ENCODE results near the gene MCTP2.

MCTP2 gene

GRCh38 chr15:94237903-94238302, 6.5 kb downstream of the MCTP2 start:
- Histone ChIP-seq H3K9me2 (replicated peaks; ENCODE audit: insufficient read depth, low read length) (no peaks in the 10 kb centered on the region), H3K79me2 (ENCODE audit: insufficient read depth, low read length) (peaks cover 100% of the 10 kb centered on the region), H3K9me3 (ENCODE audit: insufficient read depth, low read length) (no peaks in the 10 kb centered on the region), H3K27ac (ENCODE audit: low read depth, low read length) (peak overlapping the region; percentile 48; the same call in 1 of the 2 replicates), H3K36me3 (ENCODE audit: low read length) (peaks cover 6% of the 10 kb centered on the region), H3K9ac (ENCODE audit: low read length) (no peak overlapping the region; the same call in 1 of the 2 replicates), H3K4me3 (ENCODE audit: insufficient read depth, low read length, poor library complexity, severe bottlenecking) (no peak overlapping the region), H3F3A (ENCODE audit: insufficient read depth) (peaks cover 55% of the 10 kb centered on the region), H2AFZ (ENCODE audit: low read depth, low read length, severe bottlenecking) (no peak overlapping the region), H3K27me3 (ENCODE audit: low read length) (no peaks in the 10 kb centered on the region), H4K20me1 (ENCODE audit: low read depth, low read length) (peaks cover 6% of the 10 kb centered on the region; the same call in 1 of the 2 replicates), H3K4me2 (ENCODE audit: low read depth, low read length, poor library complexity, severe bottlenecking) (peak overlapping the region; percentile 30)
- no peak for TF ChIP-seq EZH2phosphoT487 (conservative IDR thresholded peaks at IDR 0.05; ENCODE audit: low read length)
- no peak for TF ChIP-seq CTCF (IDR thresholded peaks at IDR 0.05; ENCODE audit: insufficient read depth, low read length, poor library complexity, severe bottlenecking)

GRCh38 chr15:94238539-94239118, 7.3 kb downstream of the MCTP2 start:
- peak overlapping the region; percentile 48; the same call in 1 of the 2 replicates for H3K27ac ChIP-seq (ENCODE audit: low read depth, low read length)
- no peaks in the 10 kb centered on the region for H3K27me3 ChIP-seq (ENCODE audit: low read length)
- peaks cover 5% of the 10 kb centered on the region for H3K36me3 ChIP-seq (ENCODE audit: low read length)
- H3K4me2 ChIP-seq (ENCODE audit: low read depth, low read length, poor library complexity, severe bottlenecking), result peak overlapping the region; percentile 30
- H3F3A ChIP-seq (ENCODE audit: insufficient read depth), result peaks cover 52% of the 10 kb centered on the region
- peaks cover 6% of the 10 kb centered on the region; the same call in 1 of the 2 replicates for H4K20me1 ChIP-seq (ENCODE audit: low read depth, low read length)
- no peaks in the 10 kb centered on the region for H3K9me2 ChIP-seq (replicated peaks; ENCODE audit: insufficient read depth, low read length)
- H3K9ac ChIP-seq (ENCODE audit: low read length), result peak overlapping the region; percentile 10; the same call in 1 of the 2 replicates
- peaks cover 98% of the 10 kb centered on the region for H3K79me2 ChIP-seq (ENCODE audit: insufficient read depth, low read length)
- no peak overlapping the region for H3K4me3 ChIP-seq (ENCODE audit: insufficient read depth, low read length, poor library complexity, severe bottlenecking)
- H2AFZ ChIP-seq (ENCODE audit: low read depth, low read length, severe bottlenecking), result no peak overlapping the region
- no peak for TF ChIP-seq CTCF (IDR thresholded peaks at IDR 0.05; ENCODE audit: insufficient read depth, low read length, poor library complexity, severe bottlenecking)
- no peak for TF ChIP-seq EZH2phosphoT487 (conservative IDR thresholded peaks at IDR 0.05; ENCODE audit: low read length)
- H3K9me3 ChIP-seq (ENCODE audit: insufficient read depth, low read length), result no peaks in the 10 kb centered on the region

GRCh38 chr15:94239474-94239873, 8.1 kb downstream of the MCTP2 start:
- peak overlapping the region; percentile 30 for H3K4me2 ChIP-seq (ENCODE audit: low read depth, low read length, poor library complexity, severe bottlenecking)
- H3K36me3 ChIP-seq (ENCODE audit: low read length), result peaks cover 7% of the 10 kb centered on the region
- peaks cover 6% of the 10 kb centered on the region; the same call in 1 of the 2 replicates for H4K20me1 ChIP-seq (ENCODE audit: low read depth, low read length)
- H3K9me3 ChIP-seq (ENCODE audit: insufficient read depth, low read length), result no peaks in the 10 kb centered on the region
- H2AFZ ChIP-seq (ENCODE audit: low read depth, low read length, severe bottlenecking), result no peak overlapping the region
- H3K79me2 ChIP-seq (ENCODE audit: insufficient read depth, low read length), result peaks cover 90% of the 10 kb centered on the region
- no peak overlapping the region for H3K4me3 ChIP-seq (ENCODE audit: insufficient read depth, low read length, poor library complexity, severe bottlenecking)
- H3K9me2 ChIP-seq (replicated peaks; ENCODE audit: insufficient read depth, low read length), result no peaks in the 10 kb centered on the region
- TF ChIP-seq CTCF (IDR thresholded peaks at IDR 0.05; ENCODE audit: insufficient read depth, low read length, poor library complexity, severe bottlenecking) (no peak), EZH2phosphoT487 (conservative IDR thresholded peaks at IDR 0.05; ENCODE audit: low read length) (no peak)
- H3K9ac ChIP-seq (ENCODE audit: low read length), result no peak overlapping the region
- peaks cover 56% of the 10 kb centered on the region for H3F3A ChIP-seq (ENCODE audit: insufficient read depth)
- no peaks in the 10 kb centered on the region for H3K27me3 ChIP-seq (ENCODE audit: low read length)
- peak overlapping the region; percentile 48 for H3K27ac ChIP-seq (ENCODE audit: low read depth, low read length)
